H9 (cell line): ENCODE results near the gene CYB5A. TPM values are rescaled to one million over a fixed set of nuclear protein-coding genes. Genes with fewer than 3 reads are reported as not detected.

Experiments used
- DNase-seq: peaks from one replicate; pipeline ENCODE4 v3.0.0-alpha.2; 2017
- H2AFZ ChIP-seq: one replicate; pipeline ENCODE4 v1.6.1; 2013; ENCODE audit warnings: mild to moderate bottlenecking, low read length, control low read depth, moderate library complexity
- H2AK5ac ChIP-seq: 2 replicates; pipeline ENCODE4 v1.6.1; 2013; ENCODE audit warnings: low read length, control low read depth, mixed read lengths; ENCODE audit not compliant: insufficient read length
- H2BK120ac ChIP-seq: one replicate; pipeline ENCODE4 v1.6.1; 2013; ENCODE audit warnings: low read depth, mild to moderate bottlenecking, low read length, control low read depth, inconsistent platforms; ENCODE audit not compliant: poor library complexity, severe bottlenecking
- H2BK12ac ChIP-seq: 2 replicates; pipeline ENCODE4 v1.6.1; 2013; ENCODE audit warnings: low read length, control low read depth, mixed read lengths, low read depth; ENCODE audit not compliant: insufficient read length
- H2BK15ac ChIP-seq: 2 replicates; pipeline ENCODE4 v1.6.1; 2013; ENCODE audit warnings: low read depth, low read length, control low read depth
- H2BK20ac ChIP-seq: one replicate; pipeline ENCODE4 v1.6.1; 2013; ENCODE audit warnings: low read depth, mild to moderate bottlenecking, low read length, control low read depth, inconsistent platforms; ENCODE audit not compliant: poor library complexity, severe bottlenecking
- H2BK5ac ChIP-seq: 2 replicates; pipeline ENCODE4 v1.6.1; 2013; ENCODE audit warnings: low read length, control low read depth, mixed read lengths; ENCODE audit not compliant: insufficient read length
- H3K14ac ChIP-seq: 2 replicates; pipeline ENCODE4 v1.6.1; 2013; ENCODE audit warnings: low read length, control low read depth; ENCODE audit not compliant: insufficient read depth
- H3K18ac ChIP-seq: 2 replicates; pipeline ENCODE4 v1.6.1; 2013; ENCODE audit warnings: low read depth, mild to moderate bottlenecking, mixed read lengths, low read length, control low read depth; ENCODE audit not compliant: insufficient read length
- H3K23ac ChIP-seq: 2 replicates; pipeline ENCODE4 v1.6.1; 2013; ENCODE audit warnings: low read length, control low read depth, mixed read lengths, low read depth; ENCODE audit not compliant: insufficient read length
- H3K23me2 ChIP-seq: 2 replicates; pipeline ENCODE4 v1.6.1; 2013; ENCODE audit warnings: low read depth, mild to moderate bottlenecking, mixed read lengths, low read length, control low read depth; ENCODE audit not compliant: insufficient read length, poor library complexity, severe bottlenecking
- H3K27ac ChIP-seq: 2 replicates; pipeline ENCODE4 v1.5.1; 2013; ENCODE audit warnings: low read length, control low read depth, mixed read lengths, low read depth; ENCODE audit not compliant: insufficient read length
- H3K27me3 ChIP-seq: 2 replicates; pipeline ENCODE4 v1.6.1; 2013; ENCODE audit warnings: low read length, control low read depth, inconsistent platforms; ENCODE audit not compliant: insufficient read depth
- H3K4ac ChIP-seq: 2 replicates; pipeline ENCODE4 v1.6.1; 2013; ENCODE audit warnings: low read depth, mild to moderate bottlenecking, control low read depth, inconsistent platforms, low read length, moderate library complexity
- H3K4me1 ChIP-seq: 2 replicates; pipeline ENCODE4 v1.6.1; 2013; ENCODE audit warnings: low read length, control low read depth, inconsistent platforms; ENCODE audit not compliant: insufficient read depth
- H3K4me2 ChIP-seq: 2 replicates; pipeline ENCODE4 v1.6.1; 2013; ENCODE audit warnings: low read length, control low read depth, mixed read lengths; ENCODE audit not compliant: insufficient read length, insufficient read depth
- H3K56ac ChIP-seq: 2 replicates; pipeline ENCODE4 v1.6.1; 2013; ENCODE audit warnings: low read depth, mild to moderate bottlenecking, mixed read lengths, low read length, control low read depth; ENCODE audit not compliant: insufficient read length
- H3K79me1 ChIP-seq: 2 replicates; pipeline ENCODE4 v1.6.1; 2013; ENCODE audit warnings: low read depth, mild to moderate bottlenecking, moderate library complexity, low read length, control low read depth, inconsistent platforms; ENCODE audit not compliant: insufficient read depth, poor library complexity, severe bottlenecking
- H3K79me2 ChIP-seq: 2 replicates; pipeline ENCODE4 v1.6.1; 2013; ENCODE audit warnings: low read length, control low read depth, inconsistent platforms; ENCODE audit not compliant: insufficient read depth
- H3K9ac ChIP-seq: 2 replicates; pipeline ENCODE4 v1.6.1; 2013; ENCODE audit warnings: low read length, control low read depth, mixed read lengths; ENCODE audit not compliant: insufficient read length; ENCODE audit errors: extremely low read depth
- H3K9me3 ChIP-seq: one replicate; pipeline ENCODE4 v1.6.1; 2013; ENCODE audit warnings: low read depth, low read length, inconsistent platforms; ENCODE audit not compliant: control insufficient read depth
- H3T11ph ChIP-seq: one replicate; pipeline ENCODE4 v1.6.1; 2013; ENCODE audit warnings: mild to moderate bottlenecking, low read length, control low read depth, inconsistent platforms
- H4K20me1 ChIP-seq: one replicate; pipeline ENCODE4 v1.6.1; 2013; ENCODE audit not compliant: control insufficient read depth, insufficient read length, insufficient read depth
- H4K5ac ChIP-seq: 2 replicates; pipeline ENCODE4 v1.6.1; 2013; ENCODE audit warnings: low read depth, mild to moderate bottlenecking, mixed read lengths, low read length, control low read depth; ENCODE audit not compliant: insufficient read length
- H4K8ac ChIP-seq: replicated peaks from 2 replicates; pipeline ENCODE4 v1.6.1; 2013; ENCODE audit warnings: low read length, control low read depth, mixed read lengths, low read depth; ENCODE audit not compliant: insufficient read length
- H4K91ac ChIP-seq: 2 replicates; pipeline ENCODE4 v1.6.1; 2013; ENCODE audit warnings: low read depth, mild to moderate bottlenecking, moderate library complexity, mixed read lengths, low read length, control low read depth; ENCODE audit not compliant: insufficient read length
- H3K27ac Mint-ChIP-seq, 3 experiments: 2 replicates in 2 of 3; 3 replicates in 1 of 3; pipeline ENCODE4 v1.8.0; 2020 to 2021; ENCODE audit warnings: mixed read lengths in 3 of 3, mild to moderate bottlenecking in 1 of 3, moderate library complexity in 1 of 3
- H3K27me3 Mint-ChIP-seq: 2 replicates; pipeline ENCODE4 v1.8.0; 2021; ENCODE audit warnings: low read depth, mild to moderate bottlenecking, moderate library complexity, mixed read lengths
- H3K36me3 Mint-ChIP-seq, 3 experiments: 2 replicates in 2 of 3; 3 replicates in 1 of 3; pipeline ENCODE4 v1.8.0; 2020 to 2021; ENCODE audit warnings: low read depth in 3 of 3, mixed read lengths in 3 of 3; ENCODE audit not compliant: insufficient read depth in 1 of 3
- H3K4me1 Mint-ChIP-seq, 2 experiments: 2 replicates each; pipeline ENCODE4 v1.8.0; 2020; ENCODE audit warnings: mixed read lengths in 2 of 2
- H3K4me3 Mint-ChIP-seq, 2 experiments: 2 replicates in 1 of 2; 3 replicates in 1 of 2; pipeline ENCODE4 v1.8.0; 2020 to 2021; ENCODE audit warnings: mild to moderate bottlenecking in 2 of 2, mixed read lengths in 2 of 2, moderate library complexity in 1 of 2
- H3K9me3 Mint-ChIP-seq, 2 experiments: 2 replicates in 1 of 2; 3 replicates in 1 of 2; pipeline ENCODE4 v1.8.0; 2020; ENCODE audit warnings: mild to moderate bottlenecking in 2 of 2, mixed read lengths in 2 of 2, moderate library complexity in 1 of 2
- CTCF ChIP-seq: fragments of 200-600 bp; sonication (generic); conservative IDR thresholded peaks from 3 replicates; pipeline ENCODE4 v1.8.0; 2021; ENCODE audit warnings: antibody characterized with exemption, mild to moderate bottlenecking
- WGBS: extraction: QIAGEN DNeasy Blood & Tissue Kit; methylation state at CpG from one replicate; pipeline ENCODE4 v1.1.7; 2013; ENCODE audit warnings: missing lambda C conversion rate, low lambda C conversion rate, mixed read lengths; ENCODE audit not compliant: insufficient read length; ENCODE audit errors: extremely low coverage; 5-methylcytosine and 5-hydroxymethylcytosine counted together
- total RNA-seq: library from RNA; stranded (reverse); gene quantifications from 2 replicates; pipeline ENCODE4 v1.2.1, GENCODE V29; 2021

Gene CYB5A
- total RNA-seq, 1 experiment from 2014 or later: 93.2 TPM

- no peak overlapping the region for H3K14ac ChIP-seq
- no peak overlapping the region for H2BK20ac ChIP-seq
- H3T11ph ChIP-seq: no peak overlapping the region
- H3K27ac Mint-ChIP-seq: no peak overlapping the region
- no peak overlapping the region for H2BK12ac ChIP-seq
- H3K18ac ChIP-seq: no peak overlapping the region
- H4K5ac ChIP-seq: no peak overlapping the region
- H2BK15ac ChIP-seq: no peak overlapping the region
- no peaks in the 10 kb centered on the region for H3K9me3 Mint-ChIP-seq
- no peak for DNase-seq
- H3K23ac ChIP-seq: no peak overlapping the region
- H3K79me1 ChIP-seq: no peaks in the 10 kb centered on the region
- WGBS: no CpG with 5 or more reads among the region's 17 CpGs
- H3K27me3 ChIP-seq: no peaks in the 10 kb centered on the region
- no peaks in the 10 kb centered on the region for H3K9me3 ChIP-seq
- H3K79me2 ChIP-seq: no peaks in the 10 kb centered on the region
- no peak overlapping the region for H3K27ac ChIP-seq
- H4K91ac ChIP-seq: no peak overlapping the region
- H3K36me3 Mint-ChIP-seq: no peaks in the 10 kb centered on the region; a peak in 1 of 7 replicates
- TF ChIP-seq CTCF: peak; percentile 41; the same call in 2 of the 3 replicates
- H2AFZ ChIP-seq: no peak overlapping the region
- peaks cover 4% of the 10 kb centered on the region; the same call in 1 of the 2 replicates for H3K27me3 Mint-ChIP-seq
- no peak overlapping the region for H3K4ac ChIP-seq
- no peaks in the 10 kb centered on the region for H4K20me1 ChIP-seq
- no peak overlapping the region for H2BK120ac ChIP-seq
- no peak overlapping the region for H3K4me3 Mint-ChIP-seq
- no peak overlapping the region for H4K8ac ChIP-seq
- H3K4me2 ChIP-seq: no peak overlapping the region
- no peak overlapping the region for H3K9ac ChIP-seq
- no peak overlapping the region for H3K56ac ChIP-seq
- H2BK5ac ChIP-seq: no peak overlapping the region
- no peaks in the 10 kb centered on the region for H3K23me2 ChIP-seq
- peaks cover 12 to 21% of the 10 kb centered on the region in 2 experiments for H3K4me1 Mint-ChIP-seq
- H3K4me1 ChIP-seq: no peaks in the 10 kb centered on the region; the same call in 1 of the 2 replicates
- no peak overlapping the region for H2AK5ac ChIP-seq
These were observed 49.2 kb downstream of the CYB5A start for GRCh38 chr18:74242438-74243096.
